ENCODE measurements around the gene DNTT.

Gene DNTT

DNA sequence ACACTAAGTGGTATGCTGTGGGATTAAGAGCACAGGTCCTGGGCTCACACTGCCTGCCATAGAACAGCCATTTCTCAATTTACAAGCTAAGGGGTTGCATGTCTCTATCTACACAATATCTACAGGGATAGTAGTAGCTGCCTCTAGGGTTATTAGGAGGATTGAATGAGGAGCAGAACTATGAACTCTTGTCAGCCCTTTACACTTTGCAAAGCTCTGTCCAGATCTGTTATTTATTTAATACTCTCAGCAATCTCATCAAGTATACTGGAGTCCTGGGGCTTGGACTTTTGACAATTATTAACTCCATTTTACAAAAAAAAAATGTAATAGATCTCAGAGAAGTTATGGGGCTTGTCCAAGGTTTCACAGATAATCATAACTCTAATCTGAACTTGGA is 47.8 kb downstream of the DNTT start:
- no peak for DNase-seq

DNA sequence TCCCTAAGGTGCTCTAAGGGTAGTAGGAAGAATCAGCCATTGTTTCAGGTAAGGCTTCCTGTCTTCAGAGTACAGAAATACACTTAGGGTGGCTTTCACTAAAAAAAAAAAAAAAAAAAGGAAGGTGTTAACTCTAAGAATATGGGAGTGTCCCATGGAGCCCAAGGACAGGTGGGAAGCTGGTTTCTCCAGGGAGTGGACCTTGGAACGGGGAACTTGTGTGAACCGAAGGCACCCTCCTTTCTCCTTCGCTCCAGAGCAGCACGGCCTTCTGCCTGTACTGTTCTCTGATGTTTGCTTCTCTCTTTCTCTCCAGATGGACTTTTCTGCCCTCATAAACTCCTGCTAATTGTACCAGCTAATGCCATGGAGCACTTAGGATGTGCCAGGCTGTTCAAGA is 48.3 kb downstream of the DNTT start:
- no peak for DNase-seq

DNA sequence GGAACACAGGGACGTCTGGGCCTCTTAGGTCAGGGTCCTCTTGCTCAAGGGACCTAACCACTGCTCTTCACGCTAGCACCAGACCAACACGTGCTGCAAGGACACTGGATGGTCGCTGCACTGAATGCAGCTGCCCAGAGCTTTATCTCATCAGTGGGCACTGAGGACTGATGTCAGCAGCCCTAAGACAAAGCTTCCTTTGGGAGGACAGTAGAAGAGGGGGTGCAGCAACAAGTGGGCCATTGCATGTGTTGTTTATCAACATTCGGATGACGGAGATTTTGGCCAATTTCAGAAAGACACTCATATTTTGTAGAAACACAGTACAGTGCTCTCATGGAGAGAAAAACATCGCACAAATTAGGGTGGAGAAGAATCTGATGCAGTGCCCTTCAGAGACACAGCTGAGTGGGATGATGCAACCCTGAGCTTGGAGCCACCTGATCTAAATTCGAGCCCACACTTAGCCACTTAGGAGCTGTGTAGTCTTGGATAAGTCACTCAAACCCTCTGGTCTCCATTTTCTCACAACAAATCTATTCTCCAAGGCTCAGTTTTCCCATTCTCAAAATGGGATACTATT is 52.9 kb downstream of the DNTT start:
- no peak for DNase-seq

DNA sequence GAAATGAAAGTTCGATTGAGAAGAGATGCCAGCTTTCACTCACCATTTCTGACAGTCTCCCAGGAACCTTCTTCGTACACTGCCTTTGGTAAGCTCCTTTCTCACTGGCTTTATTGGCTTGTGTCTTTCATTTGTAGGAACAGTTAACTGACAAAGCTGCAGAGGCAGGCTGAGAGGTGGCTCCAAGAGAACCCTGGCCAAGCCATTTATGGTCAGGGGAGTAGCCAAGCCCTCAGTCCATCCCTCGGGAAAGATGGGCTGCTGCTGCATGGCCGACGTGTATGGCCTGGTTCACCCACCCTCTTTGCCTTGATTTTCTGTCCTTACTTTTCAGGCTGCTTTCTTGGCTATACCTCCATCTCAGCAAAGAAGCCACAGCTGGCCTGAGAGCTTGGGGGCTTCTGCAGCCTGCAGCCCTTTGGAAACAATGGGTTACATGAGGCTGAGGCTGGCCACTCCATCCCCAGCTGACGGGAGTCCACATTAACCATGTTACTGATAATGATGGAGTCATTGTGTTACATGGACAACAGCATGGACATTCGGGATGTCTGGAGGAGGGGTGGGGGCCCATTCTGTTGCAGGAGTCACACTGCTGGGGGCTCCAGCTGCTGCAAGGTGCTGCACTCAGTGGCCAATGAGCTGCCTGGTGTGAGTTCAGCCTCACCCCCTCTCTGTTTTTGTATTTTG is 54.8 kb downstream of the DNTT start, which contains the start of gene OPALIN:
TSS of gene OPALIN (minus strand) at position 152 of the 690 bp plus-strand sequence. CDS start at position 46, 106 bp downstream.
- no peak for DNase-seq

DNA sequence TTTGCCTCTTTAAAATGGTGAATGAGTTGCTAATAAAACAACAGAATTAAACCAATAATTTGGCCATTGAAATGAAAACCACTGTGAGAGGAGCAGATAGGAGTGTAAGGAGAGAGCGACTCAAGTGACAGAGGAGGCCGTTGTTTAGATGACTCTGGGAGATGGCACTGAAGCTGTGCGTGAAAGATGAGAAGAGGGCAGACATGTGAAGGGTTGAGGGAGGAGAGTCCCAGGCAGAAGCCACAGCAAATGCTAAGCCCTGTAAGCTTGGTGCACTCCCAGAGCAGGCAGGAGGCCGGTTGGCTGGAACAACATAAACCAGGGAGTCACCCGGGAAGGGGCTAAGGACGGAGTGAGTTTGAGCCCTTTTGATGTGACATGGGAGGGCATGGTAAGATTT is 55.4 kb downstream of the DNTT start:
- no peak for DNase-seq

DNA sequence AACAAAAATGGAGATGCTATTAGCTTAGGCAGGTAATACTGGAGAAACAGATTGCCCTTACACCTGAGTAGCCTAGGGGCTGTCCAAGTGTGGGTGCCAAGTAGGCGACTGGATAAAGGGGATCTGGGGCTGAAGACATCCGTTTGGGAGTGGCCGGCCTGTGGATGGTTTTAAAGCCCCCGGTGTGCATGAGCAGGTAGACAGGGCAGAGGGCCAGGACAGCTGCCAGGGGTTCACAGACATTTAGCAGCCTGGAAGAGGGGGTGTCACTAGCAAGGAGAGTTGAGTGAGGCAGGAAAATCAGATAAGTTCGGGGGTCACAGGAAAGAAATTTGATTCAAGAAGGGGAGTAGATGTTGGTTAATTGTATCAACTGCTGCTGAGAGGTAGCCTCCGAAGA is 56.1 kb downstream of the DNTT start:
- no peak for DNase-seq

DNA sequence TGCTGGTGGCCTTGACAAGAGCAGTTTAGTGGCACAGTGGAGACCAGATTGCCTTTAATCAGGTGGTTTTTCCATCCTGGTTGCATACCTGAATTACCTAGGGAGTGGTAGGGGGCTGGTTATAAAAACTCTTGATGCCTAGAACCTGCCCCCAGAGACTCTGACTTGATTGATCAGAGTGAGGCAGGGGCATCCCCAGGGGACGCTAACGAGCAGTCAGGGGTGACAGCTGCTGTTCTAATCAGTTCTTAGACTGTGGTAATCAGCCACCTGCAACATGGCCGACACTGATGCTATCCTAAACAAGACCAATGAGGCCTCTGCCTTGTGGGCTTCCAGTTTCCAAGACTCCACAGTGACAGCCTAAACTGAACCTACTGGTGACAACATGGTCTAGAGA is 56.5 kb downstream of the DNTT start:
- DNase-seq = no peak

DNA sequence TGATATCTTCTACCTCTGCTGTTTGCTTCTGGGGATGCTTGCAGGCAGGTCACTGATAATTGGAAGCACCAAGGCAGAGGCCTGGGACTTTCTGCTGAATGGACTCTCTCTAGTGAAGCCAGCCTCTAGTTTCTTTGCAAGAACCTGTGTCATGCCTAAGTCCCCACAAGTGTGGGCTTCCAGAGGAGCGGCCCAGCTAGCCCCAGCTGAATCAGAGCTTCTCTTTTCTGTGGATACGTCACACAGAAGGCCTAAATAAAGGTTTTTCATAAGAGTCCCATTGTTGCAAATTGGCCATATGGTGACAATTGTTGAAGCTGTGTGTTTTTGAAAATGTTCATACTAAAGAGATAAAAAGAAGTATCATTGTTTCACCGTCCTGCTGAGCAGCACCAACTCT is 61.3 kb downstream of the DNTT start:
- no peak for DNase-seq

DNA sequence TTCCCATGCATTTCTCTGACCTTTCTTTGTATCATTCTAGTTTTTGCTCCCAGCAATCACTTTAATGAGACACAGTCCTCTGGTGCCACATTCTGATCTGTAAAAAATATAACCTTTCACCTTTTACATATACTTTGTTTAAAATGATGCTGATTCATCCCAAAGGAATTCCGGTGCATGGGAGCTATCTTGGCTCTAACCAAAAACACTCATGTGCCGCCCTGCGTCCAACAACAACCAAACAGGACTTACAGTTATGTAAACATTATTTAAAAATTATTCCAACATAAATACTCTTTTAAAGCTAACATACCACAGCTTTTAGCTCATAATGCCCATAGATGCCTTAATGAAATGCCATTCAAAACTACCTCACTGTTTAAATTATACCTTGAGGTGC is 62.3 kb downstream of the DNTT start:
- DNase-seq = no peak

DNA sequence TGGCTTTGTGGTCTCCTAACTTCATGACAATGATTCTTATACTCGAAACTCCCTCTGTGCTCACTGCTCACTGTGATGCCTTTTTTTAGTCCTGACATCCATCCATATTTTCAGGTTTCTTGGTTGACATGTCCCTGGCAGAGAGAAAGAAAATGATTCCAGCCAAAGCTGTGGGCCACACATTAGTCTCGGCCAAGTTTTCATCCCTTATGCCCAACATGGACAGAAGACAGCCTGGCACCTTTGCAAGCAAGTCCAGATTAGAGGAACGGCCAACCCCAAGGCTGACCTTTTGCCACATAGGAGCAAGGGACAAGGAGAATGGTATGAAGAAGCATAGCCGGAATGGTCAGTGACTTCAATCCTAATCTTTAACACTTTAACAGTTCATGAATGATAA is 63.2 kb downstream of the DNTT start:
- DNase-seq = no peak

DNA sequence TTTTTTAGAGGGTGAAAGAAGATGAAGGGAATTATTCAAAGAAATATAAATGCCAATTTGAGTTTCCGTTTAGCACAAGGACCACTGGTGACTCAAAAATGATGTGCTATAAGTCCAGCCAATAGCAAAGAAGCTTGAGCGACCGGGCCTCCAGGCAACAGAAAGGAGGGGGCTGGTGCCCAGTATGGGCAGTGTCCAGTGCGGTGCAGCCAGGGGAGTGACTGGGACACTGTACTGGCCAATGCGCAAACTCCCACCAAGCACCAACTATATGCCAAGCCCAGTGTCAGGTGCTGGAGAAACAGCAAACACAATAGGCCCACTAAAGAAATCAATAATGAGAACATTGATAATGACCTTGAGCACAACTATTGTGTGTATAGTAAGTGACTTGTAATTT is 64.7 kb downstream of the DNTT start:
- DNase-seq = no peak

DNA sequence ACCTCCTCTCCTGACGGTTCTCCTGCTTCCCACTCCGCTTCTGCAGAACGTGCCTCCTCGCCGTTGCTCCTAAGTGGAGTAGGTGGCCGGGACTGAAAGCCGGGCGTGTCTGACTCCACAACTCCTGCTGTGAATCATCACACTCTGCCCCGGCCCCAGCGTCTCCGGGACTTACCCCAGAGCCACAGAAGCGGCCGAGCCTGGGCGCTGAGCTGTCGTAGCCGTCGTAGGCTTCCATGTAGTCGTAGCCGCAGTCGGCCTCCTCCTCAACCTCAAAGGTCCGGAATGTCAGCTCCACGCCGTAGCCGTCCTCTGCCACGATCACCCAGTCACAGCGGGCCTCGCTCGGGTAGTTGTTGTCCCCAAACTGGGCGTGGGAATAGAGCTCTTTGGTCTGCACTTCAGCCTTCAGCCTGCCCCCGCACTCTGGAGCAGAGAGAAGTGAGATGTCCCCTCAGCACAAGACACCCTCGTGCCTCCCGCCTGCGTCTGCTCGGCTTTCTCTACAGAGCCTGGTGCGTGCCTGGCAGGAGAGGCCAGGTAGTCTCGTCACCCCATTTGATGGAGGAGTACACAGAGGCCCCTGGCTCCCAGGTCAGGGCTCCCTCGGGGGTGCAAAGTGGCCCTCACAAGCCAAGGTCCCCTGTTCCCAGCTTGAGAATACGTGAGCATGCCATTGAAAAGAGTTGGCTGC is 65.8 kb downstream of the DNTT start:
- no peak for DNase-seq

DNA sequence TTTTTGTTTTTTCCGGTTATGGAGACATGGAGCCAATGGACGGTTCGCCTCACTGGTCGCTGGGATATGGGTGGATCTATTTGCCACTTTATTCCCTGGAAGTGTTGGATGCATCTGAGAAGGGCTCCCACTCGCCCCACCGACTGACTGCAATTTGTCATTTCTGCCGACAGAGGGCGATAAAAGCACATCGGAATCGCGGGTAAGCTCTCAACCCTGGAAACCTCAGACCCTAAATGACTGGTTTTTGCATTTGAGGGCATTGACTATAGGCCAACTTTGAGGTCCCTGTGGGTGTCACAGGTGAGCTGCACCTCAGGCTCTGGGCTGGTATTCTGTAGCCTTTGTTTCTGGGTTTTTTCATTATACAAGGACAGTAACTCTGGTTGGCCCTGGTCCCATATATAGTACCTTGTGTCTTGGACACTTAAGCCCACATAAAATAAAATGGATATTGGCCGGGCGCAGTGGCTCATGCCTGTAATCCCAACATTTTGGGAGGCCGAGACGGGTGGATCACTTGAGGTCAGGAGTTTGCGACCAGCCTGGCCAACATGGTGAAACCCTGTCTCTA is 66.4 kb downstream of the DNTT start:
- peak; percentile 37 for DNase-seq

DNA sequence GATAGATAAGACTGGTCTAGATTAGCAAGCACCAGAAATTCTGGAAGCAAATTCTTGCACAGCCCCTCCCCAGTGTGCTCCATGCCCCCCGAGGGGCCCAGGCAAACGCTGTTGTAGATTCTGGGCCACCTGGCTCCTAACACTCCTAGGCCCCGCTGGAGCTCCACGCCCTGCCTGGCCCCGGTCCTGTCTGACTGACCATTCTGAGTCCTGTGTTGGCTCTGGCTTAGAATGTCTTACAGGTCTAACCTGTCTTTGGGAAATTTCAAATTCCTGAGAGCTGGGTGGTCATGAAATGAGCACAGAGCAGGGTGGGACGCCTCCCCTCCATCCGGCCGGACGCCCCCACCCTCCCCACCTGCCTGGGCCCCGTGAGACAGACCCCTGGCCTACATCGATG is 67.1 kb downstream of the DNTT start:
- no peak for DNase-seq

DNA sequence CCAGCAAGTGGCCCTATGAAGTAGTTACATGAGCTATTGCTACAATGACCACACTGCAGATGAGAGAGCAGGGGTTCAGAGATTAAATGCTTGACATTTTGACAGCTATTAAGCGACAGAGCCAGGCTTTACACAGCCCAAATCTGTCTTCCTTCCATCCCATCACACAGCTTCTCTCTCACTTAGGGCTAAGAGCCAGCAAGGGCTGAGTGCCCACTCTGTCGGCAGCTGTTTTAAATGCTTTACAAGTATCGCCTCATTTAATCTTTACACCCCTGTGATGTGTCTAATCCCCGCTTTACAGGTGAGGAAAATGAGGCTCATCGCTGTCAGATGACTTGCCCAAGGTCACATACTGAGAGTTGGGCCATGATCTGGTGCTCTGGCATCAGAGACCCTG is 69.8 kb downstream of the DNTT start:
- no peak for DNase-seq

DNA sequence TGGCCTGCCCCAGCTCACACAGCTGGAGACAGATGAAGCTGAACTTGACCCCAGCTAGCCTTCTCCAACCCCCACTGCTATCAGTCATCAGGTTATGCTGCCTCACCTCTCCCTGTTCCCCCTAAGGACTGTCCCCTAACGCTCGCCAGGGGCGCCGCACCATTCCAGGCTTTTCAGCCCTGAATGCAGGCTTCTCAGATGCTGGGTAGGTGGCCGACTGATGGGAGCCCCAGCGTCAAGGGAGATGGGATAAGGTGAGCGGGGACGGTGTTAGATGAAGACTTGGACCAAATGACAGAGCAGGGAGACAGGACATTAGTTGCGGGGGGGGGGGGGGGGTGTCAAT is 70.4 kb downstream of the DNTT start:
- no peak for DNase-seq

DNA sequence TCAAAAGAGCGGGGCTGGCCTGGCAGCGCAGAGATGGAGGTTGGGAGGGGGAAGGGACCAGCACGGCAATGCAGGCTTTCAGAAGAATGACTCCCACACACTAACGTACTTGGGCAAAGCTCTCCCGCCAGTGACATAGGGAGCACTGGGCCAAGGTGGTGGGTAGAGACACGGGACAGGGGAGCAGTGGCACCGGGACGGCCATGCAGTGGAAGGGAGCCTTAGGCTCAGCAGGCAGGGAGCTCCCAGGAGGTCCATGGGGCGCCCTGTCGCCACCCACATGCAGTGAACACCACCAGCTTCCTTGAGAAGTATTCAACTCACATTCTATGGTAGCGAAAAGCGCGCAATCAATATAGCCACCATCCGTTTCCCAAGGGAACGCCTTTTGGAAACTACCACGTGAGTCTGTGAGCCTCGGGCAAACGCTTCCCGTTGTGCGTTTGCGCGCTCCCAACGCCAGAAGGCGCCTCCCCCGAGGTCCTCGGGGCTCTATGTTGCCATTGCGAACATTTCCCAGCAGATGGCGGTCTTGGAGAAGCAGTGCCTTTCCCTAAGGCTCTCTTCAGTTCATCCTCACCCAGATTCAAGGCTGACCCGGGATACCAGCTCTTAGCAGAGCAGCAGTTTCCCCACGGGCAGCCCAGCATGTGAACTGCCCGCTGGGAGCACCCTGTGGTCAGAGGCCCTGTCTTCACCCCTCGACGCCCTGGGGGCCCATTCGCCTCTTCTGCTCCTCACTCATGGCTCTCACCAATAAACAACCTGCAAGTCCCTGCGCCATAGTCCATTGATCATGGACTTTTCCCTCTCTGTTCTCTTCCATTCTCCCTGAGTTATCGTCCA is 71.0 kb downstream of the DNTT start:
- peak; percentile 72 for DNase-seq

DNA sequence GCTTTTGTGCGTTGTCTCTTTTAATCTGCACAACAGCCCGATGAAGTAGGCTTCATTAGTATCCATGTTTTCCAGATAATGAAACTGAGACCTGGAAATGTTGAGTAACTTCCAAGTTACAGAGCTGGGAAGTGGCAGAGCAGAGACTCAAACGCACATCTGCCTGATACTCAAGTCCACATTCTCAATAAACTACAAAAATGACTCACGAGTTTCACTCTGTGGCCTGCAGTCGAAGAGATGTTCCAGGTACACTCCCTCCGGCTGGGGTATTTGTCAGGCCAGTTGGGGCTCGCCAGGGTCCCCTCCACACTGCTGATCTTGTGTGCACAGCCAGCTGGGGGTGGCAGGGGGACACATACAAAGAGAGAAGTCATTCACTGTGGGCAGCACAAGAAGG is 72.2 kb downstream of the DNTT start:
- DNase-seq = no peak

DNA sequence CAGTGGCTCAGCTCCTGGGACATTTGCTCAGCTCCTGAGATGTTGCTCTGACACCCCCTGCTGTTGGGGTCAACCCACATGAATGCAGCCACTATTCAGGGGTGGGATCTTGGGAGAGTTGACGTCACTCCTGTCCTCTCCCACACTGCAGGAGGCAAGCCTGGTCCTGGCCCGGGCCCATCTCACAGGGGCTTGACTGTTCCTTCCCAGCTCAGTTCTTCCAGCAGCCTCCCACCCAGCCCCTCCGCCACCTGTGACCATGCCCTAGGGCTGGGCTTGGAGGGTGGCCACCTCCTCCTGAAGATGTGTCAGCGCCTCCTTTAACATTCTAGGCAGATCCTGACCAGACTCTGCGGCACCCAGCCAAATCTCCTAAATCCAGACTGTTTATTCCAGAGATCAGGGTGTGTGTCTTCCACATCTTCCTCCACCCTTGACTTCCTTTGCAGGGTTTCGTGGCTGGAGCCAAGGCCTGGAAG is 73.6 kb downstream of the DNTT start:
- no peak for DNase-seq

DNA sequence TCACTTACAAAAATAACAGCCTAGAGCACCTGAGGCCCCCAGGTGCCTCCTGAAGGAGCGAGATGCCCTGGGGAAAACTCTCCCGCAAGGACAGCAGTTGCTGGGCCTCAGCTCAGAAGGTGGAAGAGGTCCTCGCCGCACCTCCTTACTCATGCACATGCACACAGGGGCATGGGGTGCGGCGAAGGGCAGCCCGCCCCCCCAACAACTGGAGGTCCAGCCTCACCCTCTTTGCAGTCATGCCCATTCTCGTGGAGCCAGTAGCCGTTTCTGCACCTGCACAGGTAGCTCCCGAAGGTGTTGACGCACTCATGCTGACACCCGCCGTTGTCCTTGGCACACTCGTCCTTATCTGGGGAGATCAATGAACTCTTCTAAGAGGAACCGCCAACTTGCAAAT is 74.5 kb downstream of the DNTT start:
- DNase-seq = no peak

DNA sequence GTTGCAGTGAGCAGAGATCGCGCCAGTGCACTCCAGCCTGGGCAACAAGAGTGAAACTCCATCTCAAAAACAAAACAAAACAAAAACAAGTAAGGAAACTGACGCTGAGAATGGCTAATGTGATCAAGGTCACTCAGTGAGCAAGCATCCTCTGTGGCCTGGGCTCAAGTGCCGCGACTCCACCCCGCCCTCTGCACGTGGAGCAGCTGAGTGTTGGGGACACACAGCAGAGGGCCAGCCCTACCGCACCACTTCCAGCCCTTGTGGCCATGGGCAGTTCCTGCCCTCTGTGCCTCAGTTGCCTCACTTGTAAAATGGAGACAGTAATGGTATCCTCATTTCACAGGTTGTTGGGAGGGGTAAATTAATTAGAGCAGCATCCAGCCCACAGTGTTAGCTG is 75.5 kb downstream of the DNTT start:
- no peak for DNase-seq

DNA sequence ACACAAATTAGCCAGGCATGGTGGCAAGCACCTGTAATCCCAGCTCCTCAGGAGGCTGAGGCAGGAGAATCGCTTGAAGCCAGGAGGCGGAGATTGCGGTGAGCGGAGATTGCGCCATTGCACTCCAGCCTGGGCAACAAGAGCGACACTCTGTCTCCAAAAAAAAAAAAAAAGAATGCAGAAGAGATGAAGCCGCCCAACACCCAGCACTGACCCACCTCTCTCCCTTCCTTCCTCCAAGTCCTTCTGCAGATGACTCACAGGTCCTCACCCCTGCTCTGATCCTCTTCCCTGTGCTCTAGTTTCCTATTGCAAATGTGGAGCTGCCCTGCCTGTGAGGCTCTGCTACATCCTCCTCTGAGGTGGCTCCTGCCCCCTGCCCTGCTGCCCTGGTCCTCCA is 76.6 kb downstream of the DNTT start:
- DNase-seq = no peak

DNA sequence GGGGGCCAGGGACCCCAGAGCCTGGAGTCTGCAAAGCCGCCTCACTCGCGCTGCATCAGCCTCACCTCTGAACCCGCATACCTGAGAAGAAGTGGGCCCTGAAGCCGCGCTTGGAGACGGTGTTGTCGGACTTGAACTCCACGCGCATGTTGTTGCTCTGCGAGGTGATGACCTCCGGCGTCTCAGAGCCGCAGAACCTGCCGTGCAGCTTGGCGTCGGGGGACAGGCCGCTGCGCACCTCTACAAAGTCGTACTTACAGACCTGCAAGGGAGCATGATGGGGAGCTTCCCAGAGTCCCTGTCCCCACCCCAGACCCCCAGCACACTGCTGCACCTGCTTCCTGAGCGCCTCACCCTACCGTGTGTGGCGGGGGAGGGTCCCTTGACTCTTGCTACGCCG is 80.3 kb downstream of the DNTT start:
- DNase-seq = no peak

All from KG1 (cell line).